ENCODE results near the gene FGFRL1.

Gene FGFRL1

GRCh38 chr4:1075809-1076699 lies 64.6 kb downstream of the FGFRL1 start:
- no peak for DNase-seq (ENCODE audit: low spot score)

Data from ecto neural progenitor cell (in vitro differentiated cells).